HepG2 (cell line): ENCODE results near the gene BST1.

ENCODE experiments used
- CTCF ChIP-seq: sonication (generic); formaldehyde crosslinking; IDR thresholded peaks from 2 replicates; pipeline ENCODE4 v1.5.0; 2020; ENCODE audit warnings: mild to moderate bottlenecking, missing genetic modification reagents, moderate library complexity
- ZNF274 ChIP-seq: sonication (generic); formaldehyde crosslinking; IDR thresholded peaks from 2 replicates; pipeline ENCODE4 v1.5.1; 2020; ENCODE audit warnings: mild to moderate bottlenecking, missing genetic modification reagents
- ZNF431 ChIP-seq: sonication (generic); formaldehyde crosslinking; IDR thresholded peaks from 2 replicates; pipeline ENCODE4 v1.9.0; 2022; ENCODE audit warnings: missing genetic modification reagents, low read depth, mild to moderate bottlenecking, borderline replicate concordance

GRCh38 chr4:15774020-15774420 lies 71.2 kb downstream of the BST1 start:
- TF ChIP-seq CTCF = no peak
- no peak for TF ChIP-seq ZNF431 (CRISPR knock-in tag)
- no peak for TF ChIP-seq ZNF274 (CRISPR knock-in tag)
